GM10248 (cell line): ENCODE results near the gene LRRC32.

Source experiments
- CTCF ChIA-PET: fragments of 300-600 bp; sonication (Branson Sonifier 250); formaldehyde crosslinking; extraction: SDS; loops from one replicate; lab custom pipeline; 2021; ENCODE audit warnings: antibody characterized with exemption; lab: Yijun Ruan, JAX
- POLR2A ChIA-PET: fragments of 350-650 bp; sonication (Branson Sonifier 250); formaldehyde crosslinking; extraction: SDS; loops from one replicate; lab custom pipeline; 2020; ENCODE audit warnings: antibody characterized with exemption; lab: Yijun Ruan, JAX
- DNase-seq: peaks from one replicate; pipeline ENCODE4 v3.0.0; 2012; ENCODE audit errors: extremely low spot score
- TF ChIP-seq, protein P1 (sequence below): IDR thresholded peaks from 2 replicates; pipeline ENCODE4 v1.5.1; 2012; ENCODE audit warnings: mild to moderate bottlenecking, low read depth; ENCODE audit errors: extremely low read depth, missing control alignments, control extremely low read depth

Gene LRRC32

DNA sequence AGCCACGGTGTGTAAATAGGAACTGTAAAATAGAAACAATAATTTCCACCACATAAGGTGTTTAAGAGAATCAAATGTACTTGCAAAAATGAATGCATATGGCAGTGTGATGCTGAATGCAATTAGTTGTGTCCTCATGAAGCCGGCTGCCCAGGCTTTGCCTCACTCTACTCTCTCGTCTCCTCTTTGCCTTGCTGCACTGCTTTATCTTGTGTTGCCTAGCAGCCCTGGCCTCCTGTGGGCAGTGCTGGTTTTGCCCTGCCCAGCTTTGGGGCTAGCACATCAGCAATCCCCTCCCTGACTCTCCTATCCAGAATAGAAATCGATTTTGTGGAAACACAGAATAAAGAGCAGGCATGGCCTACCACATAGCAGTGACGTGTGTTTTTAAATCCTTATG lies 30.0 kb downstream of the LRRC32 start:
- DNase-seq, result no peak

DNA sequence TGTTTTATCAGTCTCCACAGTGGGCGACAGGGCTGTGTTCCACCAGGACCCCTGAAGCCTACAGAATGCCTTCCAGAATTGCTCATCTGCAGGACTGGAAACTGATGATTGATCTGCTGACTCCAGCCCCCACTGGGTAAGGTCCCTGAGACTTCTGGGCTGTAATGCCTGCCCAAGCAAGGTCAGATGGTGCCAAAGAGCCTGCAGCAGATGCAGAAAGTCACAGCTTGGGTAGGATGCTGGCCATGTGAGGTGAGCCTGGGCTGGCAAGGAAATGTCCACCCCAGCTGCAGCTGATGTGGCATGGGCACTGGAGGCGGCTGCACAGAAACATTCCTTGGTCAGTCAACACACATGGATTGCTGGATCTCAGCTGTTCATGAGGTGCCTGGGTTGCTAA lies 30.9 kb downstream of the LRRC32 start:
- ChIA-PET CTCF (no interaction called here), POLR2A (no interaction called here)
- DNase-seq, result no peak
- TF ChIP-seq, protein P1, sequence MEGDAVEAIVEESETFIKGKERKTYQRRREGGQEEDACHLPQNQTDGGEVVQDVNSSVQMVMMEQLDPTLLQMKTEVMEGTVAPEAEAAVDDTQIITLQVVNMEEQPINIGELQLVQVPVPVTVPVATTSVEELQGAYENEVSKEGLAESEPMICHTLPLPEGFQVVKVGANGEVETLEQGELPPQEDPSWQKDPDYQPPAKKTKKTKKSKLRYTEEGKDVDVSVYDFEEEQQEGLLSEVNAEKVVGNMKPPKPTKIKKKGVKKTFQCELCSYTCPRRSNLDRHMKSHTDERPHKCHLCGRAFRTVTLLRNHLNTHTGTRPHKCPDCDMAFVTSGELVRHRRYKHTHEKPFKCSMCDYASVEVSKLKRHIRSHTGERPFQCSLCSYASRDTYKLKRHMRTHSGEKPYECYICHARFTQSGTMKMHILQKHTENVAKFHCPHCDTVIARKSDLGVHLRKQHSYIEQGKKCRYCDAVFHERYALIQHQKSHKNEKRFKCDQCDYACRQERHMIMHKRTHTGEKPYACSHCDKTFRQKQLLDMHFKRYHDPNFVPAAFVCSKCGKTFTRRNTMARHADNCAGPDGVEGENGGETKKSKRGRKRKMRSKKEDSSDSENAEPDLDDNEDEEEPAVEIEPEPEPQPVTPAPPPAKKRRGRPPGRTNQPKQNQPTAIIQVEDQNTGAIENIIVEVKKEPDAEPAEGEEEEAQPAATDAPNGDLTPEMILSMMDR, result no peak

More for the DNA sequence above, 30.0 kb downstream of the LRRC32 start:
- ChIA-PET CTCF (no interaction called here), POLR2A (no interaction called here)
- TF ChIP-seq, protein P1, result no peak

DNA sequence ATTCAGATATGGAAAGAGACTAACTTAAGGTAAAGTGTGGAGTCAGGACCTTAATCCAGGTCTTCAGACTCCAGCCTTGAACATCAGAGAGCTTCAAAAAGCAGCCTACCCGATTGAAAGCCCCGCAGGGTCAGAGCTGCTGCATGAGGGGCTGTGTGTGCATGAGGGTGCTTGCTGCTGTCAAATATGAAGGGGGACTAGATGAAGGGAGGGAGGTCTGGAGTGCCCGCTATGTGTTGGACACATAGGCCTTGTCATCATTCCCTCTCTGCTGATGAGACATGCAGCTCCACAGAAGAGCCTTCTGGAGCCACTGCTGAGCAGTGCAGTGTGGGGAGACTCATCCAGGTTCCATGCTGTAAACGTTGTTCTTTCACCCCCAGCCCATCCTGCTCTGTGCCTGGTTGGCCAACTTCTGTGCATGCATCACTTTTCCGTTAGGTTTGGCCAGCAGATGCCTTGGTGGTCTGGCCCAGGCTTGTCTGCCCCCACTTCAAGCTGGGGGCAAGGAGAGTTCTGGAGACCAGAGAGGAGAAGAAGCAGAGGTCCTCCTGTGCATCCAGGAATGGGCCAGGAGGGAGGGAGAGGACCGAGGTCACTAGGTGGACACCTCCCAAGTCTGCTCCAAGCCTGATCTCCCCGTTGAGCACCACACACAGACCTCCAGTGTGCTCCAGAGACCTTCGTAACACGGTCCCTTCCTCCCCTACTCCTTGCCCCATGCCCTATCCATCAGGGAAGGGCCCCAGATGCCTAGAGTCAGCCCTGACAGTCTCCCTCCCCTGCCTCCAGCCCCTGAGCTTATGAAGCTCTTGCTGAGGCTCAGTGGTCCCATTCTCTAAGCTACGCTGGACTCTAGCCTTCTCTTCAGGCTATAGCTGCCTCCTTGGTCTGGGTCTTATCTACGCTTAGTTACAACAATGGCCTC lies 32.0 kb downstream of the LRRC32 start:
- TF ChIP-seq, protein P1, result no peak
- POLR2A ChIA-PET, result no interaction called here
- no peak for DNase-seq
- CTCF ChIA-PET, result interaction anchor here (1.1 to 2.2 kb wide), 2 partner anchors 9 to 27 kb away, joined by 3 to 7 read pairs; no protein-coding TSS in a partner anchor

DNA sequence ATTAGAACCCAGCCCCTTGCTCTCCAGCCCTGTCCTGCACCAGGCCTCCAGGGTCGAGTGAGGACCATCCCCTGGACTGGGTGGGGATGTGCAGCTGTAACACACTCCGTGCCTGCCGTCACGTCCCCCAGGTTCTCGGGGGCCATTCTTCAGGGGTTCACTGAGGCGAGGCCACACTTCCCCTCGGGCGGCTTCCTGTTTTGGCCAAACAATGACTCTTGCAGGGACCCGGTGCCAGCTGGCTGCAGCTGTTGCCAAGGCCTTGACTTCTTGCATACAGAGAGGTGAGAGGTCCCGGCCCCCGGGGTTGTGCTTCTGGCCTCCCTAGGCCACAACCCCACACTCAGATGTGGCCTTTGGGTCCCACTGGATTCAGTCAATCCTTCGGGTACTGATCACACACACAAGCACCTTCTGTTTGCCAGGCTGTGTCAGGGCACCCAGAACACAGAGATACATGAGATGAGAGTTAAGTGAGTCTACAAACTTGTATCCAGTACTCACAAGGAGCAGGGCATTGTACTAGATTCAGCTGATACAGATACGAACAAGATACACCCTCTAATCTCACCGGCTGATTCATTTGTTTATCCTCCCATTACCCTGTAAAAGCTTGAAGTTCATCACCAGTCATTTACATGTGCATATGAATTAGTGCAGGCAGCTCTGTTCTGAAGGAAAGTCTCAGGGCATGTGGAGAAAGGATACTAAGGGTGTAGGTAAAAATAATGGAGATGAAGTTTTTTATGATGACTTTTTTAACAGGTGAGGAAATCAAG lies 32.9 kb downstream of the LRRC32 start:
- DNase-seq, result peak; percentile 67
- POLR2A ChIA-PET, result no interaction called here
- TF ChIP-seq, protein P1, result no peak
- CTCF ChIA-PET, result interaction anchor here (0.9 to 2.2 kb wide), 4 partner anchors 9 to 42 kb away, joined by 3 to 7 read pairs (median 4); no protein-coding TSS in a partner anchor

DNA sequence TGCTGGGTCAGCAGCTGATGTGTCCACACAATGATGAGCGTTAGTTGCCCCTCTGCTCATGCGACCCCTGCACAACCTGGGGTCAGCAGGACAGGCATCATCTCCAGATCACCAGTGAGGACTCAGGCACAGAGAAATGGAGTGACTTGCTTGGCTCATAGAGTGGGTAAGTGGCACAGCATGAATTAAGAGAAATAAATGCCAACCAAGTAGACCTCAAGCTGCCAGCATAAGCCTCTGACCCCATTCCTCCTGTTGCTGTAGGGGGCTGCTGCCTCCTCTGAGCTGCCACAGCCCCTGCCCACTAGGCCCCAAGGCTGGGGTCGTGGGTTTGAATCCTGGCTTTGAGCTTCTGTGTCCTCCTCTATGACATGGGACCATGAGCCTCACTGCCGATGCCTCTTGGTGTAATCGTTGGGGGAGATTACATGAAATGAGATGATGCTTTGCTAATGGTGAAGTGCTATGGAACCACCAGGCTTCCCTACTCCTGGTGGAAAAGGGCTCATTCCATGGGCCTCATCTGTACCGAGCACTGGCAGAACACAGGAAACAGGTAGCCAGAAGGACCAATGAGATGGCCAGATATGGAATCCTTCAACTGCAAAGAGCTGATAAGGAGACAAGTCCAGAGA lies 33.6 kb downstream of the LRRC32 start:
- ChIA-PET CTCF (interaction anchor here (0.9 to 2.2 kb wide), 3 partner anchors 12 to 43 kb away, joined by 3 to 7 read pairs (median 5); no protein-coding TSS in a partner anchor), POLR2A (no interaction called here)
- DNase-seq, result no peak
- TF ChIP-seq, protein P1, result no peak
